ENCODE measurements around the gene DNM3.

DNA sequence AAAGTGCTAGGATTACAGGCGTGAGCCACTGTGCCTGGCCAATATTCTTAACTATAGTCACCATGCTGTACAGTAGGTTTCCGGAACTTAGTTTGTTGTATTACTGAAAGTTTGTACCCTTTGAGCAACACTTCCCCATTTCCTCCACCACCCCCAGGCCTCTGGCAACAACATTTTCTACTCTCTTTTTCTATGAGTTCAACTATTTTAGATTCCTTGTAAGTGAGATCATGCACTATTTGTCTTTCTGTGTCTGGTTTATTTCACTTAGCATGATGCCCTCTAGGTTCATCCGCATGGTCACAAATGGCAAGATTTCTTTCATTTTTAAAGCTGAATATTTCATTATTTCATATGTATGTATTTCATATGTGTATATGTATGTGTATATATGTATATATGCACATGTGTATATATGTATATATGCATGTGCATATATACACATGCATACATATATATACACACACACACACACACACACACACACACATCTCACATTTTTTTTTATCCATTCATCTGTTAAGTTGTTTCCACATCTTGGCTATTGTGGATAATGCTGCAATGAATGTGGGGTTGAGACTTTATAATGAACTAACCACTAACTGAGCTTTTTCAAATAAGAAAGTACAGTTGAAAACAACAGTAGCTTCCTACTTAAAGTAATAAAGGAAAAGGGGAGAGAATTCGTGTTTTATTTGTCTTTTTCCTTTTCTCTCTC lies 322.4 kb downstream of the DNM3 start:
- no peak for TF ChIP-seq FIP1L1 (IDR thresholded peaks at IDR 0.05; ENCODE audit: low read depth, low read length, poor library complexity, severe bottlenecking)
- TF ChIP-seq FOXM1 (IDR thresholded peaks at IDR 0.05; ENCODE audit: low read depth) = no peak
- TF ChIP-seq FOXM1 (CRISPR knock-in tag; IDR thresholded peaks at IDR 0.05; ENCODE audit: low read depth) = no peak
- TF ChIP-seq ZFX (CRISPR knock-in tag; IDR thresholded peaks at IDR 0.05) = no peak
- TF ChIP-seq ZNF212 (CRISPR knock-in tag; IDR thresholded peaks at IDR 0.05) = no peak
- TF ChIP-seq BCL6 (CRISPR knock-in tag; IDR thresholded peaks at IDR 0.05) = no peak
- no peak for TF ChIP-seq STAT5A (IDR thresholded peaks at IDR 0.05; ENCODE audit: borderline replicate concordance, low read length)
- TF ChIP-seq, protein P1, sequence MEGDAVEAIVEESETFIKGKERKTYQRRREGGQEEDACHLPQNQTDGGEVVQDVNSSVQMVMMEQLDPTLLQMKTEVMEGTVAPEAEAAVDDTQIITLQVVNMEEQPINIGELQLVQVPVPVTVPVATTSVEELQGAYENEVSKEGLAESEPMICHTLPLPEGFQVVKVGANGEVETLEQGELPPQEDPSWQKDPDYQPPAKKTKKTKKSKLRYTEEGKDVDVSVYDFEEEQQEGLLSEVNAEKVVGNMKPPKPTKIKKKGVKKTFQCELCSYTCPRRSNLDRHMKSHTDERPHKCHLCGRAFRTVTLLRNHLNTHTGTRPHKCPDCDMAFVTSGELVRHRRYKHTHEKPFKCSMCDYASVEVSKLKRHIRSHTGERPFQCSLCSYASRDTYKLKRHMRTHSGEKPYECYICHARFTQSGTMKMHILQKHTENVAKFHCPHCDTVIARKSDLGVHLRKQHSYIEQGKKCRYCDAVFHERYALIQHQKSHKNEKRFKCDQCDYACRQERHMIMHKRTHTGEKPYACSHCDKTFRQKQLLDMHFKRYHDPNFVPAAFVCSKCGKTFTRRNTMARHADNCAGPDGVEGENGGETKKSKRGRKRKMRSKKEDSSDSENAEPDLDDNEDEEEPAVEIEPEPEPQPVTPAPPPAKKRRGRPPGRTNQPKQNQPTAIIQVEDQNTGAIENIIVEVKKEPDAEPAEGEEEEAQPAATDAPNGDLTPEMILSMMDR (IDR thresholded peaks at IDR 0.05 in 2 of 3, conservative IDR thresholded peaks at IDR 0.05 in 1 of 3; ENCODE audit: insufficient read depth in 2 of 3, low read depth in 1 of 3, low read length in 3 of 3) = no peak
- no peak for TF ChIP-seq TFAM (CRISPR knock-in tag; conservative IDR thresholded peaks at IDR 0.05)
- no peak for TF ChIP-seq CEBPB (tag; IDR thresholded peaks at IDR 0.05)
